ENCODE data around the gene SAMD11.
"Not testable (repeated sequence)": the region's sequence is repeated elsewhere in the genome, so short reads cannot be mapped to it uniquely, and the experiment has no call there.

The SAMD11 gene

DNA sequence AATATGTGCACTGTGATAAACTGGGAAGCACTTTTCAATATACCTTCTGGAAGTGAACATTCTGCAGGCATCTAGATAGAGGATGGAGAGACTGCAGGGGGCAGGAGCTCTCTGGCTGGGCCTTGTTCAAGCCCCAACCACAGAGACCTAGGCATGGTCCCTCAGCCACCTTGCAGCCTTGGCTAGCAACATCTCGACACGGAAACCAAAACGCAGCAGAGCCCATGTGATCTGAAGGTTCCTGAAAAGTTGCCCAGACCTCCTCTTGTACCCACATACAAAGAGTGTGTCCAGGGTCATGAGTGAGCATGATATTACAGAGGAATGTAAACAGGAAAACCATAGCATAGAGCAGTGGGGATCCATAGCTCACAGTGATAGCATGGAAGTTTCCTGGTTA lies 33.1 kb upstream of the SAMD11 start:
- TF ChIP-seq, protein P1, sequence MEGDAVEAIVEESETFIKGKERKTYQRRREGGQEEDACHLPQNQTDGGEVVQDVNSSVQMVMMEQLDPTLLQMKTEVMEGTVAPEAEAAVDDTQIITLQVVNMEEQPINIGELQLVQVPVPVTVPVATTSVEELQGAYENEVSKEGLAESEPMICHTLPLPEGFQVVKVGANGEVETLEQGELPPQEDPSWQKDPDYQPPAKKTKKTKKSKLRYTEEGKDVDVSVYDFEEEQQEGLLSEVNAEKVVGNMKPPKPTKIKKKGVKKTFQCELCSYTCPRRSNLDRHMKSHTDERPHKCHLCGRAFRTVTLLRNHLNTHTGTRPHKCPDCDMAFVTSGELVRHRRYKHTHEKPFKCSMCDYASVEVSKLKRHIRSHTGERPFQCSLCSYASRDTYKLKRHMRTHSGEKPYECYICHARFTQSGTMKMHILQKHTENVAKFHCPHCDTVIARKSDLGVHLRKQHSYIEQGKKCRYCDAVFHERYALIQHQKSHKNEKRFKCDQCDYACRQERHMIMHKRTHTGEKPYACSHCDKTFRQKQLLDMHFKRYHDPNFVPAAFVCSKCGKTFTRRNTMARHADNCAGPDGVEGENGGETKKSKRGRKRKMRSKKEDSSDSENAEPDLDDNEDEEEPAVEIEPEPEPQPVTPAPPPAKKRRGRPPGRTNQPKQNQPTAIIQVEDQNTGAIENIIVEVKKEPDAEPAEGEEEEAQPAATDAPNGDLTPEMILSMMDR (conservative IDR thresholded peaks at IDR 0.05) = no peak

DNA sequence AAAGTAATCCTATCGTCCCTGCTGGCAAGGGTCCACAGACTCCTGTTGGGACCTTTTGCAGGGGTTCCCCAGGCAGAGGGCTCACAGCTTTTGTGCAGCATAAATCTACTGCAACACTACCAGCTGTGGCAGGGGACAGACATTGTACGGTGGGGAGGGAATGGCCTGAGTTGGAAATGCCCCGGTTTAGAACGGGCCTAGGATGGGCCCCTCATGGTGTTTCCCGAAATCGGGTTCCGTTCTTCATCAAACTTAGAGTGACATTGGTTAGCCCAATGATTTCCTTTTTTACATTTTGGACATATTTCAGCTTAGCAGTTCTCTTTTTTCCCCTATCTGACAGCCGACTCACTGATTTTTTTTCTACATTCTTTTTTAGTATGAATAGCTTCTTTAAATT lies 26.5 kb upstream of the SAMD11 start:
- no peak overlapping the region for H3K27ac ChIP-seq
- TF ChIP-seq, protein P1 (conservative IDR thresholded peaks at IDR 0.05) = no peak

More for the DNA sequence above, 33.1 kb upstream of the SAMD11 start:
- H3K27ac ChIP-seq = no peak overlapping the region

DNA sequence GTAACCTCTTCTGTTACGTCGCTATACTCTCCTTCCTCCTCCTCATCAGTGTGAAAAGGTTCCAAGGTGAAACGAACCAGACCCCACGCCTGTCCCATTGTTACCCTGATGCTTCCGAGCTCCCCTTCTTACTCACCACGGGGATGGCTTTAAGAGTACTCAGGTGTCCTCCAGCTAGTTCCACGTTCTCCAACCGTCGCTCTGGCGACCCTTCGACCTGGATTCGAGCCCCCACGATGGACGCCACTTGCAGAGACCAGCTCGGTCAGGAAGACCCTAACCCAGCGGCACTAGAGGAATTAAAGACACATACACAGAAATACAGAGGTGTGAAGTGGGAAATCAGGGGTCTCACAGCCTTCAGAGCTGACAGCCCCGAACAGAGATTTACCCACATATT lies 25.8 kb upstream of the SAMD11 start:
- not testable (repeated sequence) for H3K27ac ChIP-seq

DNA sequence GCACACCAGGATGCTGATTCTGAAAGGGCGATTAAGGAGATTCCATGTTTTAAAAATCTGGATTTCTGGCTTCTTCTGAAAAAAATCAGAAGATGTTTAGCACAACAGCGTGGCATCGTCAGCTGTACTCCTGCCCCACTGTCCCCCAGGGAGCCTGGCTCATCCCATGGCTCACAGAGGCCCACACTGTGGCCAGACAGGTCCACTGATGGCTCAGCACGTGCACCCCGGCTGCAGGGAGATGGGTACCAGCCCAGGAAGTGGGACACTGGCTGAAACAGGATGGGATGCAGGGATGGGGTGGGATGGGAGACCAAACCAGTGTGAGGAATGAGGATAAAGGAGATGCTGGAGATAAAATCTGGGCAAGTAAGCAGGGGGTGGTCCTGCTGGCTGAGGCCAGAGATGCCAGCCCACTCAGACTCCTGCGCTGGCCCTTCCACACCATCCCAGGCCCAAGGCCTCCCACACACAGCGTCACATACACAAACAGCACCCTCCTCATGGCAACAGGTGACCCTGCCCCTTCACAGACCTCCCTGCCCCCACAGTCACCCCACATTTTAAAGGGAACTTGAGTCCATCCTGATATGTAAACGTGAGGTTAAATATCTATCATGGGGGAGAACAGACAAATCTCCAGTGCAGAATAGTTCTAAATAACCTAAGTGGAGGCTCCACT lies 23.9 kb upstream of the SAMD11 start:
- no peak overlapping the region for H3K27ac ChIP-seq
- TF ChIP-seq, protein P1 (conservative IDR thresholded peaks at IDR 0.05) = no peak

DNA sequence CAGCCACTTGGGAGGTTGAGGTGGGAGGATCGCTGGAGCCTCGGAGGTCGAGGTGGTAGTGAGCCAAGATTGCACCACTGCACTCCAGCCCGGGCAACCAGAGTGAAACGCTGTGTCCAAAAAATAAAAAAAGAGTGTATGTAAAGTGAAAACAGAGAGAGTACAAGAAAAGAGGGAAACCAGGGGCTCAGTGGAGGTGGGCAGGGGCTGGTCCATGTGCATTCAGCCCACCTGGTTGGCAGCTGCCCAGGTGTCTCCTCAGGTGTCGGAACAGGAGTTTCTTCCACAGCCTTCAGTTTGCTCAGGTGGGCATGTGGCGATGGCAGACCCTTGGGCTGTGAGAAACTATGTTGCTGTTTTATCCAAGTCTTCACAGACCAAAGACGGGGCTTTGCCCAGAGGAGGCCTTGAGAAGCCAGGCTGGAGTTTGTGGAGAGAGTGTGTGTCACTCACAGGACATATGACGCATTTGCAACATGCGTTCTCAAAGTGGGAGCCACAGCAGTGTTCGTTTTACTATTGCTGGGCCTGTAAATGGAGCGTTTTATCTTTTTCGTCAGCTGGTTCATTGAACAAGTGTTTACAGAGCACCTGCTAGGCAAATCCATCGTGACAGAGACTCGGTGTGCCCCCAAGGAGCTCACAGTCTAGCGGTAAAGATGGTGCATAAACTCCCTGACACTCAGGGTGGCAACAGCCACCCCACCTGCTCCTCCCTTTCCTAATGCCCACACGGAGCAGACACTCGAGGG lies 22.4 kb upstream of the SAMD11 start:
- TF ChIP-seq, protein P1 (conservative IDR thresholded peaks at IDR 0.05) = no peak
- H3K27ac ChIP-seq = no peak overlapping the region

DNA sequence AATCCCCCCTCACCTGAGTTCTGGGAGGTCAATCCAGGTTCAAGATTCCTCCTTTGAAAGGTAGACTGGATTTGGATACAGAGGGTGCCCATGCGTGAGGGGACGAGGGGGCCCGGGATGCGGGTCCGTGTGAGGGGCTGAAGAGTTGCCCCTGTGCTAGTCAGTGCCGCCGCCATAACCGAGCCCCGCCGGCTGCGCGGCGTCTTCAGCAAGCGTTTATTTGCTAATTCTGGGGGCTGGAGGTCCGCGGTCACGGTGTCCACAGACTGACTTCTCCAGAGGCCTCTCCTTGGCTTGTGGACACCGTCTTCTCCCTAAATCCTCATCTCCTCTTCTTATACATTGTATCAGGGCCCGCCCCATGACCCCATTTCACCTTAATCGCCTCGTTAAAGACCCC lies 20.9 kb upstream of the SAMD11 start:
- TF ChIP-seq, protein P1 (conservative IDR thresholded peaks at IDR 0.05) = no peak
- H3K27ac ChIP-seq = no peak overlapping the region

DNA sequence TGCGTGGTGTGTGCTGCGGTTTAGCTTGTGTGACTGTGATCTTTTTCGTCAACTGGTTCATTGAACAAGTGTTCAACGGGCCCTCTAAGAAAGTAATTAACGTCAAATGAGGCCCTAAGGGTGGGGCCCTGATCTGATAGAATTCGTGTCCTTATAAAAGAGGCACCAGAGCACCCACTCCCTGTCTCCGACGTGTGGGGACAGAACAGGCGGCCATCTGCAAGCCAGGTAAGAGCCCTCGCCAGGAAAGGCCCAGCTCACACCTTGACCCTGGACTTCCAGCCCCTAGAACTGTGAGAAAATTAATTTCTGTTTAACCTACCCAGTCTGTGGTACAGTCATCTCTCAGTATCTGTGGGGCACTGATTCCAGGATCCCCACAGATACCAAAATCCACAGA lies 20.4 kb upstream of the SAMD11 start:
- TF ChIP-seq, protein P1 (conservative IDR thresholded peaks at IDR 0.05) = no peak
- H3K27ac ChIP-seq = no peak overlapping the region

DNA sequence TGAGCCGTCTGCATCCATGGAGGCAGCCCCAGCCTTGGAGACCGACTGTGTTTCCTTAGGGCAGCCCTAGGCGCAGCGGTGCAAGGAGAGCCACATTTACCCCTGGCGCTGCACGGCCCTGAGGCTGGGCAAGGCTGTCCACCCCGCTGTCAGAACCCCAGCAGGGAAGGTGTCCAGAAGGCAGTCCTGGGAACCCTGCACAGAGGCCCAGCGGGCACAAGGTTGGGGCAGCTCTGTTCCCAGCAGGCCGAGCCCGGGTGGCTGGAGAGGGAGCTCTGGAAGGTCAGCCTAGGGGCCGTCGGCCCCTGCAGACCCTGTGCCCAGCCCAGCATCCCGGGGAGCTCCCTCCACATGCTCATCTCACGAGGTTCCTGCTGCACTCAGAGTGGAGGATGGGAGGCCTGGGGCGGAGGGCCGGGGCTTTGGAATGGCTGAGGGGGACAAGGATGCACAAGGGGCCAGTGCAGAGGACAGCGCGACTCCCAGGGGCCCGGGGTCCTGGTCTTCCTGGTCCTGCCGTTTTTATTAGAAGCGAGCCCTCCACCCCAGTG lies 19.9 kb upstream of the SAMD11 start:
- TF ChIP-seq, protein P1 (conservative IDR thresholded peaks at IDR 0.05) = no peak
- H3K27ac ChIP-seq = peak overlapping the region; percentile 78; the same call in 1 of the 2 replicates

Measured in VCaP (cell line).